IMR-90 (cell line): ENCODE measurements around the gene PIWIL4.

Experiments used
- CTCF ChIP-seq: conservative IDR thresholded peaks from 2 replicates; pipeline ENCODE4 v1.5.1; 2012; ENCODE audit warnings: mild to moderate bottlenecking, low read depth, low read length, improper control_type of control experiment
- FOS ChIP-seq: fragments of 150-350 bp; IDR thresholded peaks from 2 replicates; pipeline ENCODE4 v1.6.1; 2016; ENCODE audit warnings: low read depth, low read length
- MXI1 ChIP-seq: IDR thresholded peaks from 2 replicates; pipeline ENCODE4 v1.6.1; 2012; ENCODE audit warnings: low read depth, mild to moderate bottlenecking, low read length, moderate library complexity, borderline replicate concordance
- POLR2A ChIP-seq: IDR thresholded peaks from 2 replicates; pipeline ENCODE4 v1.6.1; 2012; ENCODE audit warnings: mild to moderate bottlenecking, low read depth, low read length
- SMC3 ChIP-seq: fragments of 150-350 bp; IDR thresholded peaks from 2 replicates; pipeline ENCODE4 v1.6.1; 2016; ENCODE audit warnings: low read depth, mild to moderate bottlenecking, antibody characterized with exemption, low read length, moderate library complexity

GRCh38 chr11:94543695-94544645, 23.2 kb upstream of the PIWIL4 start, which contains the start of gene FUT4:
- TF ChIP-seq FOS (no peak), SMC3 (no peak), CTCF (no peak), MXI1 (peak; percentile 43; the same call in 1 of the 2 replicates), POLR2A (peak; percentile 64)
